HG03442 (cell line): ENCODE data around the gene DKKL1.
"Not testable (repeated sequence)": the region's sequence is repeated elsewhere in the genome, so short reads cannot be mapped to it uniquely, and the experiment has no call there.

Experiments used
- ATAC-seq: cut with Tn5 transposase; IDR thresholded peaks from one replicate; pipeline ENCODE4 v1.9.1; 2021; ENCODE audit warnings: mild to moderate bottlenecking, moderate library complexity; ENCODE audit not compliant: unreplicated experiment

The DKKL1 gene

DNA sequence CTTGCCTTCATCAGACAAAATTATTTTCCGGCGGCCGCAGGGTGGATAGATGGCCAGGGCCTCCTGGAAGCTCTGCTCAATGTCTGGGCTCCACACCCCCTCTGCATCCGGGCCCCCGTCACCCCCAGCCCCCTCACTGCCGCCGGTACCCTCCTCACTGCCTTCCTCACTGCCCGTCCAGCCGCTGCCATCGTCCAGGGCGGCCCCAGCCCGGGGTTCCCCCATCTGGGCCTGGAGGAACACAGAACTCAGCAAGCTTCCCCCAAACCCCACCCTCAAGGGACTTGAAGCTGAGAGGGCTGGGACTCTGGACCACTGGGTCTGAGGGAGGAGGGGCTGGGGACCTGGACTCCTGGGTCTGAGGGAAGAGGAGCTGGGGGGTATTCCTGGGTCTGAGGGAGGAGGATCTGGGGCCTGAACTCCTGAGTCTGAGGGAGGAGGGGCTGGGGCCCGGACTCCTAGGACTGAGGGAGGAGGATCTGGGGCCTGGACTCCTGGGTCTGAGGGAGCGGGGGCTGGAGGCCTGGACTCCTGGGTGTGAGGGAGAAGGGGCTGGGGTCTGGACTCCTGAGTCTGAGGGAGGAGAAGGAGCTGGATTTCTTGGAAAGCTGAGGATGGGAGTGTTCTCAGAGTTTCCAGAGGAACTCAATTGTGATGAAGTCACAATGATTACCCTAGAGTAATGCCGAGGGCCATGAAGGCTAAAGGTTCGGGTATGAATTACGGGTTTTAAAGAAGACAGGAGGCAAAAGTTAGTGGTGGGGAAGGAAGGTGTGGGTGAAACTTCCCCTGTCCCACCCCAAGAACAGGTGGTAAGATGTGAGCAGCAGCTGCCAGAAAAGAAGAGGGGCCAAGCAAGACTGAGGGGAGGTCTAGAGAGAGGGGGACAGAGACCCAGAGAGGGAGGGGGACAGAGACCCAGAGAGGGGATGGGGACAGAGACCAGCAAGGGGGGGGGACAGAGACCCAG, 3.5 kb upstream of the DKKL1 start:
- ATAC-seq = no peak

DNA sequence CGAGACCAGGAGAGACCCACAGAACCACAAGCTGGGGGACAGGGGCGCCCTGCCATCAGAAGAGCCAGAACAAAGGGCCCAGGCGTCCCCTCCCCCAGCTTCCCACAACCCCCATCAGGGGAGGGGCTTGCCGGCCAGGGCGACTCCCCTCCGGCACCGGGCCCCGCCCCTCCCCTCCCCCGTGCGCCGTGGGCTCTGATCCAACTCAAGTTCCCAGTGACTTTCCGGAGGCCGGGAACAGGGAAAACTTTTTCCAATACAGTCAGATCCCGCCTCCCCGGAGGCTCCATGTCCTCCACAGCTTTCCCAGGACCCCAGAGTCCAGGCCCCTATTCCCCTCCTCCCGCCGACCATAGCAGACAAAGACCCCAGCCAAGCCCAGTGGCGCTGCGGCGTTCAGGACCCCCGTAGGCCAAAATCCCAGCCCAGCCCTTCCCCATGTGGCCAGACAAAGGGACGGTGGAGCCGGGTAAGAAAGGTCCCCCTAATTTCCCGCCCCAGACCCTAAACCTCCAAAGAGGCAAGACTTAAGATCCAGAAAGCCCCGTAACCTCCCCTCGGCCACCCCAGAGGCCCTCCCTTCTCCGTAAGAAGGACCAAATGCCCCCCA, 2.1 kb upstream of the DKKL1 start:
- no peak for ATAC-seq

- no peak for ATAC-seq
Observed at GRCh38 chr19:49362048-49362928, 1.4 kb upstream of the DKKL1 start, which contains the start of gene TEAD2. Gene TEAD2 (minus strand): TSS chr19:49362416. CDS start chr19:49360075, 2,341 bp downstream.

GRCh38 chr19:49362929-49363267, 779 bp upstream of the DKKL1 start:
- no peak for ATAC-seq

GRCh38 chr19:49364083-49364737, 533 bp downstream of the DKKL1 start:
- ATAC-seq = no peak

- no peak for ATAC-seq
Observed at GRCh38 chr19:49366110-49366509, 2.4 kb downstream of the DKKL1 start.

- ATAC-seq = no peak
Observed at GRCh38 chr19:49368711-49369358, 5.2 kb downstream of the DKKL1 start.

GRCh38 chr19:49371184-49371583, 7.5 kb downstream of the DKKL1 start:
- no peak for ATAC-seq

- not testable (repeated sequence) for ATAC-seq
Observed at GRCh38 chr19:49373174-49373573, 9.5 kb downstream of the DKKL1 start.

GRCh38 chr19:49374665-49375434, 11.2 kb downstream of the DKKL1 start:
- ATAC-seq = no peak

DNA sequence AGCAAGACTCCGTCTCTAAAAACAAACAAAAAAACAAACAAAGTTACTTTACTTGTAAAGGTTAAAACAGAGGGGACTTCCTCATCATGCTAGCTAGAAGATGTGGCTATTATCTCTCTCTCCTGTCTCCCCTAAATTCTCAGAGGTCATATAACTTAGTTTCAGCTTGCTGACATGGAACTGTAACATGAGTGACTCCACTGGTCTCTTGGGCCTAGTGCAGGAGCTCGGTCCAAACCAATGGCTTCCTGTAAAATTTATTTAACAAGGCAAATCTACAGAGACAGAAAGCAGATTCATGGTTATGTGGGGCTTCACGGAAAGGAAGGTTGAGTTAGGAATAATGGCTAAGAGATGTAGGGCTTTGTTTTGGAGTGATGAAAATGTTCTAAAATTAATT, 14.8 kb downstream of the DKKL1 start:
- ATAC-seq = no peak

- no peak for ATAC-seq
Observed at GRCh38 chr19:49380391-49380790, 16.7 kb downstream of the DKKL1 start.

GRCh38 chr19:49382639-49383038, 19.0 kb downstream of the DKKL1 start:
- no peak for ATAC-seq

GRCh38 chr19:49383599-49383998, 19.9 kb downstream of the DKKL1 start:
- ATAC-seq = no peak

DNA sequence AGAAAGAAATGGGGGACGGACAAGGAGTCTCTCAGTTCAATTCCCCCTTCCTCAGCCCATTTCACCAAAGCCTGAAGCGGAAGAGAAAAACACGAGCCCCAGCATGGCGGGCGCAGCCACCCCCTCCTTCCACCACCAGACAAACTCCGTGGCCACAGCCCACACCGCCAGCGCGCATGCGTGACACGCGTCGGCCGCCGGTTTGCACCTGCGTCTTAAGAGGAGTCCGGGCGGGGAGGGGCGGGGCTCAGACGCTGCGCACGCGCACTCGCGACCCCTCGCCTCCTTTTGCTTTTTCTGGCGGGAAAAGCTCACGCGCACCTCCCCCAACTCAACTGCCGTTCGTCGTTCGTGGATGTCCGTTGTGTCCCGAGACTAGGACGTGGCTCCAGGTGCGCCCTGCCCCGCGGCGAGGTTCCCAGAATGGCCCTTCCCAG, 24.3 kb downstream of the DKKL1 start, which contains the start of gene KASH5:
TSS of gene KASH5 (plus strand) at position 314 of the 437 bp plus-strand sequence. CDS start 2,635 bp downstream, outside the sequence.
- ATAC-seq = no peak

DNA sequence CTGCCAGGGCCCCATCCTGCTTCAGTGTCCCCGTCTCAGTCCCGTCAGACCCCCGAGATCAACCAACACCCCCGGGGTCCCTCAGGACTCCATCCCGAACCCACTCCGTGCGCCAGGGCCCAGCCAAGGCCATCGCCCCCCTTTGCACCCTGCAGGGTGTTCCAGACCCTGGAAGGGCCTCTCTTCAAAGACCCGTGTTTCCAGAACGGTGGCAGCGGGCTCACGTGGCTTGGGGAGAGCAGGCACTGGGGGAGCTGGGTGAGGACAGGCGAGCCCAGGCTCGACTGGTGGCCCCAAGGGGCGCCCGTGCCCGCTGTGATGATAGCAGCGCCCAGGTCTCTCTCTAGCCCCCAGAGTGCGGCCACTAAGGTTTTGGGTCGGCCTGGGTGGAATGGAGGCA, 25.7 kb downstream of the DKKL1 start:
- ATAC-seq = no peak

DNA sequence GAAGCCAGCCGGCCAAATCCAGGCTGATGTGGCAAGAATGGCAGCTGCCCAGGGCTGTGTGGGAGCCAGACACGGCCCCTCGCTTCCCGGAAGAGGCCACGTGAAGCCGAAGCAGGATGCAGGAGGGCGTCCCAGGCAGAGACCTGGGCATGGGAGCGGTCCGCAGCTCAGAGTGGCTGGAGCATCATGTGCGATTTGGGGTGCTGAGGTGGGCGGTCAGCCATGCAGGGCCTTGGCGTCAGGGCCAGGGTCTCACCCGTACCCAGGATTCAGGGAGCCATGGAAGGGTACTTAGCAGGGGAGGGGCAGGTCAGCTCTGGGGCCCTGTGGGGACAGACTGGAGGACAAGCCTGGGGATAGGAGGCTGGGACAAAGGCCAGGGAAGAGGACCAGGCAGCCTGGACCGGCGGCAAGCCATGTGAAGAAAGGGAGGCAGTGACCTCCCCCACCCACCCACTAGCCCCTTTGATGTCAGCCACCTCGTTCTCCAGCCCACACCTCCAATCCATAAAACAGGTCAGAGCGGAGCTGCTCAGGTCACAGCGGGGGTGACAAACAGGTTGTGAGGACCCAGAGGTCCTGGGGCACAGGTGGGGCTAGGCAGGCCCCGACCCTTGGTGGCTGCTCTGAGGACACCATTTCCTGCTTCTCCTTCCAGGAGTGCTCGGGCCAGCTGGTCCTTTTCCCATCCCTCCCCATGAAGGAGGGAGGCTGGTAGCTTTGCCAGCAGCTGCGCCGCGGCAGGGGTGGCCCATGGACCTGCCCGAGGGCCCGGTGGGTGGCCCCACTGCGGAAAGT, 26.7 kb downstream of the DKKL1 start:
- no peak for ATAC-seq

DNA sequence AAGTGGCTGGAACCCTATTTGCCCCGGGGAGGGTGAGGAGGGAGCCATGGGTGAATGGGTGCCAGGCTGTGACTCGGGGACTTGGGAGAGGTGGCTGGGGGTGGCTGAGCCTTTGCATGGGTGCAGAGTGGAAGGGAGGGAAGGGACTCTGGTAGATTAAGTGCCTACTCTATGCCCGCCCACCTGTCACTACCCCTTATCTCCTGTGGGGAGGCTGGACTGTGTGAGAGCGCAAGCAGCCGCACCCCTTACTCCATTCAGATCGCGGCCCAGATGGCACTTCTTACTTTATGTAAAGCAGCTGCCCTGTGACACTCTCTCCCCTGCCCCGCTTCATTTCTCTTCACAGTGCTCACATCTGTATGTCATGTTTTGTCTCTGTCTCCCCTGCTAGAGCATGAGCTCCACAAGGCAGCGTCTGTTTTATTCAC, 27.3 kb downstream of the DKKL1 start:
- no peak for ATAC-seq
